CD4-positive, alpha-beta T cell (primary cell): Measurements from ENCODE around the gene ABCC6. TPM values are rescaled to one million over a fixed set of nuclear protein-coding genes. Genes with fewer than 3 reads are reported as not detected.

Experiments
- ATAC-seq: fragments of 200-7000 bp; cut with Tn5 transposase; one replicate; pipeline ENCODE4 v1.10.0; 2022; ENCODE audit warnings: mild to moderate bottlenecking; ENCODE audit not compliant: poor library complexity
- CTCF ChIA-PET: fragments of 350-600 bp; sonication (Branson Sonifier 250); formaldehyde crosslinking; loops from one replicate; lab custom pipeline; 2021; ENCODE audit warnings: antibody characterized with exemption, inconsistent platforms; lab: Charles Lee
- POLR2A ChIA-PET: fragments of 350-600 bp; sonication (Branson Sonifier 250); formaldehyde crosslinking; loops from one replicate; lab custom pipeline; 2021; ENCODE audit warnings: antibody characterized with exemption, inconsistent platforms; lab: Charles Lee
- DNase-seq, 14 experiments: peaks; one replicate each; pipeline ENCODE4 v3.0.0-alpha.2; 2013 to 2020; ENCODE audit warnings: mixed read lengths in 2 of 14
- H3K27ac ChIP-seq, 2 donors: one replicate each; pipeline versions ENCODE4 v1.5.1 to v1.7.0; 2013; ENCODE audit warnings: low read length in 2 of 2, low read depth in 1 of 2, mild to moderate bottlenecking in 1 of 2
- H3K27me3 ChIP-seq, 2 experiments: 1 replicate in 1 of 2; 2 replicates in 1 of 2; pipeline versions ENCODE4 v1.6.1 to v1.7.0; 2013; ENCODE audit warnings: low read length in 2 of 2, control low read depth in 1 of 2, mild to moderate bottlenecking in 1 of 2, moderate library complexity in 1 of 2; ENCODE audit not compliant: insufficient read depth in 2 of 2, control insufficient read depth in 1 of 2
- H3K36me3 ChIP-seq: one replicate; pipeline ENCODE4 v1.6.1; 2013; ENCODE audit warnings: low read length, control low read depth; ENCODE audit not compliant: insufficient read depth
- H3K4me1 ChIP-seq: one replicate; pipeline ENCODE4 v1.6.1; 2013; ENCODE audit warnings: low read length, control low read depth; ENCODE audit not compliant: insufficient read depth
- H3K4me3 ChIP-seq: one replicate; pipeline ENCODE4 v1.5.1; 2013; ENCODE audit warnings: mild to moderate bottlenecking, low read length, moderate library complexity
- H3K9me3 ChIP-seq, 2 experiments: 1 replicate in 1 of 2; 2 replicates in 1 of 2; pipeline versions ENCODE4 v1.6.1 to v1.7.0; 2013; ENCODE audit warnings: low read length in 2 of 2, mild to moderate bottlenecking in 2 of 2, control low read depth in 1 of 2, moderate library complexity in 1 of 2; ENCODE audit not compliant: control insufficient read depth in 1 of 2, insufficient read depth in 1 of 2
- H3K27ac Mint-ChIP-seq: one replicate; pipeline ENCODE4 v1.8.0; 2020; ENCODE audit warnings: mixed read lengths
- H3K27me3 Mint-ChIP-seq: one replicate; pipeline ENCODE4 v1.8.0; 2021; ENCODE audit warnings: mixed read lengths
- H3K36me3 Mint-ChIP-seq: one replicate; pipeline ENCODE4 v1.8.0; 2021; ENCODE audit warnings: low read depth, mixed read lengths
- H3K4me1 Mint-ChIP-seq: one replicate; pipeline ENCODE4 v1.8.0; 2021; ENCODE audit warnings: low read depth, mixed read lengths
- H3K4me3 Mint-ChIP-seq: one replicate; pipeline ENCODE4 v1.8.0; 2020; ENCODE audit warnings: mild to moderate bottlenecking, mixed read lengths
- H3K9me3 Mint-ChIP-seq: one replicate; pipeline ENCODE4 v1.8.0; 2020; ENCODE audit warnings: mixed read lengths
- intact Hi-C, 2 experiments: fragments of 100-400 bp; cut with DNase I in 1 of 2; cut with micrococcal nuclease in 1 of 2; formaldehyde crosslinking; loops; one replicate each; pipeline versions ENCODE4 v1.15.1 to v1.9.0; 2023 to 2025; cut with DNase I, micrococcal nuclease
- total RNA-seq, 174 experiments: library from RNA in 2 of 174; stranded (reverse) in 2 of 174; gene quantifications; one replicate each; pipeline ENCODE4 v1.2.3 and lab custom pipeline; 2021 to 2026
- TF ChIP-seq, protein P1 (sequence below): fragments of 200-600 bp; IDR thresholded peaks from one replicate; pipeline ENCODE4 v1.8.0; 2022; ENCODE audit warnings: antibody characterized with exemption, mild to moderate bottlenecking

The ABCC6 gene
- total RNA-seq, 2 experiments from 2014 or later = not detected

GRCh38 chr16:16167927-16168326 is 55.4 kb downstream of the ABCC6 start:
- H3K27ac Mint-ChIP-seq = no peak overlapping the region
- intact Hi-C loops = no loop called here
- Histone ChIP-seq H3K36me3 (no peaks in the 10 kb centered on the region), H3K27me3 (no peaks in the 10 kb centered on the region), H3K27ac (no peak overlapping the region), H3K9me3 (no peaks in the 10 kb centered on the region), H3K4me1 (no peaks in the 10 kb centered on the region), H3K4me3 (no peak overlapping the region)
- H3K4me3 Mint-ChIP-seq = no peak overlapping the region
- ATAC-seq = no peak
- no peaks in the 10 kb centered on the region for H3K9me3 Mint-ChIP-seq
- H3K27me3 Mint-ChIP-seq = peaks cover under 1% of the 10 kb centered on the region
- no peak for DNase-seq
- CTCF ChIA-PET = no interaction called here
- TF ChIP-seq, protein P1, sequence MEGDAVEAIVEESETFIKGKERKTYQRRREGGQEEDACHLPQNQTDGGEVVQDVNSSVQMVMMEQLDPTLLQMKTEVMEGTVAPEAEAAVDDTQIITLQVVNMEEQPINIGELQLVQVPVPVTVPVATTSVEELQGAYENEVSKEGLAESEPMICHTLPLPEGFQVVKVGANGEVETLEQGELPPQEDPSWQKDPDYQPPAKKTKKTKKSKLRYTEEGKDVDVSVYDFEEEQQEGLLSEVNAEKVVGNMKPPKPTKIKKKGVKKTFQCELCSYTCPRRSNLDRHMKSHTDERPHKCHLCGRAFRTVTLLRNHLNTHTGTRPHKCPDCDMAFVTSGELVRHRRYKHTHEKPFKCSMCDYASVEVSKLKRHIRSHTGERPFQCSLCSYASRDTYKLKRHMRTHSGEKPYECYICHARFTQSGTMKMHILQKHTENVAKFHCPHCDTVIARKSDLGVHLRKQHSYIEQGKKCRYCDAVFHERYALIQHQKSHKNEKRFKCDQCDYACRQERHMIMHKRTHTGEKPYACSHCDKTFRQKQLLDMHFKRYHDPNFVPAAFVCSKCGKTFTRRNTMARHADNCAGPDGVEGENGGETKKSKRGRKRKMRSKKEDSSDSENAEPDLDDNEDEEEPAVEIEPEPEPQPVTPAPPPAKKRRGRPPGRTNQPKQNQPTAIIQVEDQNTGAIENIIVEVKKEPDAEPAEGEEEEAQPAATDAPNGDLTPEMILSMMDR = no peak
- no peaks in the 10 kb centered on the region for H3K4me1 Mint-ChIP-seq
- POLR2A ChIA-PET = no interaction called here
- no peaks in the 10 kb centered on the region for H3K36me3 Mint-ChIP-seq

- TF ChIP-seq, protein P1 = no peak
- H3K36me3 ChIP-seq = no peaks in the 10 kb centered on the region
- ATAC-seq = no peak
Observed at GRCh38 chr16:16166949-16167348, 56.3 kb downstream of the ABCC6 start.

DNA sequence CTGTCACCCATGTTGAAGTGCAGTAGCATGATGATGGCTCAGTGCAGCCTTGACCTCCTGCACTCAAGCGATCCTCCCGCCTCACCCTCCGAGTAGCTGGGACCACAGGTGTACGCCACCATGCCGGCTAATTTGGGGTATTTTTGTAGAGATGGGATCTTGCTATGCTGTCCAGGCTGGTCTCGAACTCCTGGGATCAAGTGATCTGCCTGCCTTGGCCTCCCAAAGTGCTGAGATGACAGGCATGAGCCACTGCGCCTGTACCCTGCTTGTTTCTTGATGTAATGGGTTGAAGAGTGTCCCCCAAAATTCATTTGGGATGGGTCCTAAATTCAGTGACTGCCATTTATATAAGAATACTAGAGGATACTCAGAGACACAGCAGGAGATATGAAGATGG is 57.2 kb downstream of the ABCC6 start:
- no peak for ATAC-seq
- POLR2A ChIA-PET = no interaction called here
- no peak overlapping the region for H3K27ac Mint-ChIP-seq

More at GRCh38 chr16:16166949-16167348, 56.3 kb downstream of the ABCC6 start:
- Histone ChIP-seq H3K27me3 (no peaks in the 10 kb centered on the region), H3K4me3 (no peak overlapping the region), H3K9me3 (no peaks in the 10 kb centered on the region), H3K4me1 (no peaks in the 10 kb centered on the region), H3K27ac (no peak overlapping the region)
- ChIA-PET CTCF (no interaction called here), POLR2A (no interaction called here)
- peaks cover 6% of the 10 kb centered on the region for H3K27me3 Mint-ChIP-seq
- no peaks in the 10 kb centered on the region for H3K9me3 Mint-ChIP-seq
- no peak overlapping the region for H3K27ac Mint-ChIP-seq
- no peaks in the 10 kb centered on the region for H3K36me3 Mint-ChIP-seq
- H3K4me3 Mint-ChIP-seq = no peak overlapping the region
- no peaks in the 10 kb centered on the region for H3K4me1 Mint-ChIP-seq
- DNase-seq = no peak
- intact Hi-C loops = no loop called here

More for the DNA sequence above, 57.2 kb downstream of the ABCC6 start:
- CTCF ChIA-PET = no interaction called here
- H3K9me3 ChIP-seq = peaks cover 0 to 6% of the 10 kb centered on the region in 2 experiments
- no peak overlapping the region for H3K27ac ChIP-seq
- H3K4me3 ChIP-seq = no peak overlapping the region
- no peaks in the 10 kb centered on the region for H3K27me3 ChIP-seq
- DNase-seq = no peak
- H3K4me3 Mint-ChIP-seq = no peak overlapping the region
- no peaks in the 10 kb centered on the region for H3K4me1 ChIP-seq
- no peaks in the 10 kb centered on the region for H3K36me3 Mint-ChIP-seq
- no peaks in the 10 kb centered on the region for H3K9me3 Mint-ChIP-seq
- intact Hi-C loops = no loop called here
- no peaks in the 10 kb centered on the region for H3K4me1 Mint-ChIP-seq
- peaks cover 6% of the 10 kb centered on the region for H3K27me3 Mint-ChIP-seq
- H3K36me3 ChIP-seq = no peaks in the 10 kb centered on the region
- TF ChIP-seq, protein P1 = no peak
